ENCODE data around the gene JAZF1.

JAZF1 gene

DNA sequence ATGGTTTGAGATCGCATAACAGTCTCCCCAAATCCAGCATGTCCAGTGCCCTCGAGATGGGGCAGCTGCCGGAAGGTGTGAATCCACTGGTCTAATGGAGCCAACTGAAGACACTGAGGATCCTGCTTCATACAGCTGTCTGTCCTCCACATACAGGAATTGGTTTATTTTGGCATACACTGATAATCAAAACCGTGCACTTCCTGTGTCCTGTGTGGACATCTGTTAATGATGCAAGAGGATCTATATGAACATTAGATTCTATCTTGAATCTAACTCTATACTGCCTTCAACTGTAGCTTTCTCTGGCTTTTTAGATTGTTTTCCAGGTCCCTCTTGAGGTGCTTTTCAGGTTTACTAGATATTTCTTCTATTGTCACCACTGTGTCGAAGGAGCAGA lies 3.0 kb upstream of the JAZF1 start:
- no peak for DNase-seq (ENCODE audit: low read depth)
- no peak overlapping the region for H3K4me3 ChIP-seq (ENCODE audit: low read depth, low read length)
- TF ChIP-seq, protein P1, sequence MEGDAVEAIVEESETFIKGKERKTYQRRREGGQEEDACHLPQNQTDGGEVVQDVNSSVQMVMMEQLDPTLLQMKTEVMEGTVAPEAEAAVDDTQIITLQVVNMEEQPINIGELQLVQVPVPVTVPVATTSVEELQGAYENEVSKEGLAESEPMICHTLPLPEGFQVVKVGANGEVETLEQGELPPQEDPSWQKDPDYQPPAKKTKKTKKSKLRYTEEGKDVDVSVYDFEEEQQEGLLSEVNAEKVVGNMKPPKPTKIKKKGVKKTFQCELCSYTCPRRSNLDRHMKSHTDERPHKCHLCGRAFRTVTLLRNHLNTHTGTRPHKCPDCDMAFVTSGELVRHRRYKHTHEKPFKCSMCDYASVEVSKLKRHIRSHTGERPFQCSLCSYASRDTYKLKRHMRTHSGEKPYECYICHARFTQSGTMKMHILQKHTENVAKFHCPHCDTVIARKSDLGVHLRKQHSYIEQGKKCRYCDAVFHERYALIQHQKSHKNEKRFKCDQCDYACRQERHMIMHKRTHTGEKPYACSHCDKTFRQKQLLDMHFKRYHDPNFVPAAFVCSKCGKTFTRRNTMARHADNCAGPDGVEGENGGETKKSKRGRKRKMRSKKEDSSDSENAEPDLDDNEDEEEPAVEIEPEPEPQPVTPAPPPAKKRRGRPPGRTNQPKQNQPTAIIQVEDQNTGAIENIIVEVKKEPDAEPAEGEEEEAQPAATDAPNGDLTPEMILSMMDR (IDR thresholded peaks at IDR 0.05; ENCODE audit: control insufficient read depth, extremely low read depth, insufficient read depth): no peak

- no peak for DNase-seq (ENCODE audit: low read depth)
- TF ChIP-seq, protein P1 (IDR thresholded peaks at IDR 0.05; ENCODE audit: control insufficient read depth, extremely low read depth, insufficient read depth): no peak
- H3K4me3 ChIP-seq (ENCODE audit: low read depth, low read length): no peak overlapping the region
Observed at GRCh38 chr7:28182071-28182471, 1.5 kb upstream of the JAZF1 start.

DNA sequence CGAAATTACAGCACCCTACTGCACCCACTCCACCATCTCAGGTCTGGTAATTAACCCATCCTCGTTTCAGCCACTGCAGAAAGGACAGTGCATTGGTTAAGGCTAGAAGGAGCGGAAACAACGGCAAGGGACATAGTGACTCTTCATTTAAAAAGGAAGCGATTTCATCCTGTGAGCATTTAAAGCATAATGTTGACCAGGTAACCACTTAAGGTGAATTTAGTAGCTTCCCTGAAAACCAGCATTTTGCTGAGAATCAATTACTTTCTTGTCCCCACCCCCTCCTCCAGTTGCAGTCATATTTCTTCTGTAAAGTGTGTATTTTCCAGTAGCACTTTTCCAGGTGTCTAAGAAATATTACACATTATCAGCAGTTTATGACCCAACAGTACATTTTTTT lies 821 bp upstream of the JAZF1 start:
- H3K4me3 ChIP-seq (ENCODE audit: low read depth, low read length): no peak overlapping the region
- TF ChIP-seq, protein P1 (IDR thresholded peaks at IDR 0.05; ENCODE audit: control insufficient read depth, extremely low read depth, insufficient read depth): no peak

DNA sequence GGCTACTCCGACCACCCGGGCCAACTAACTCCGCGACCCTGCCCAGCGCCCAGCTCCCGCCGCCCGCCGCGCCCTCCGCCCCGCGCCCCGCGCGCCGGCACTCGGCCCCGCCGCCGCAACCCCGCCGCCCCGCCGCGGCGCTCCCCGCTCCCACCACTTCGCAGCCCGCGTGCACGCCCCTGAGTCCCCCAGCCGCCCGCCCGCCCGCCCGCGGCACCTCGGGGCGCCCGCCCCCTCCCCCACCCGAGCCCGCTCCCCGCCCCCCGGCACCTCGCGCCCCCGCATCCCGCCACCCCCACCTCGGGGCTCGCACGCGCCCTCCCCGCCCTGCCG lies 598 bp downstream of the JAZF1 start:
- DNase-seq (ENCODE audit: low read depth): no peak
- TF ChIP-seq, protein P1 (IDR thresholded peaks at IDR 0.05; ENCODE audit: control insufficient read depth, extremely low read depth, insufficient read depth): no peak

More for the DNA sequence above, 821 bp upstream of the JAZF1 start:
- no peak for DNase-seq (ENCODE audit: low read depth)

GRCh38 chr7:28179120-28180030 lies 1.2 kb downstream of the JAZF1 start:
- peak overlapping the region; percentile 23 for H3K4me3 ChIP-seq (ENCODE audit: low read depth, low read length)
- no peak for DNase-seq (ENCODE audit: low read depth)
- TF ChIP-seq, protein P1 (IDR thresholded peaks at IDR 0.05; ENCODE audit: control insufficient read depth, extremely low read depth, insufficient read depth): no peak

More for the DNA sequence above, 598 bp downstream of the JAZF1 start:
- peak overlapping the region; percentile 57 for H3K4me3 ChIP-seq (ENCODE audit: low read depth, low read length)

DNA sequence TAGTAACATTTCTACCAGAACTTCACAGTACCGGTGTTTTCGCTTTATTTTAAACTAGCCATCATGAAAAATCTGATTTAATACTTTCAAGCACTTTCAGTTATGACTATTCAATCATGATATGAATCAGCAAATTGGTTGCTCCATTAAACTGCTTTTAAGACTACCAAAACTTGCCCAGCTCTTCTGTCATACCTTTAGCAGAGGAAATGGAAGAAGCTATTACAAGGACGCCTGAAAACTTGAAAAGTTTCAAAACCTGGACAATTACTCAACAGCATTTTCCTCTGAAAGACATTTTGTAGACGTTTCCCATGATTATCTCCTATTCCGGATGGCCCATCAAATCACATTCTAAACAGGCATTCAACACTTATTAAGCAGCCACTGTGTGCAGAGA lies 2.0 kb downstream of the JAZF1 start:
- H3K4me3 ChIP-seq (ENCODE audit: low read depth, low read length): no peak overlapping the region
- no peak for DNase-seq (ENCODE audit: low read depth)
- TF ChIP-seq, protein P1 (IDR thresholded peaks at IDR 0.05; ENCODE audit: control insufficient read depth, extremely low read depth, insufficient read depth): no peak

DNA sequence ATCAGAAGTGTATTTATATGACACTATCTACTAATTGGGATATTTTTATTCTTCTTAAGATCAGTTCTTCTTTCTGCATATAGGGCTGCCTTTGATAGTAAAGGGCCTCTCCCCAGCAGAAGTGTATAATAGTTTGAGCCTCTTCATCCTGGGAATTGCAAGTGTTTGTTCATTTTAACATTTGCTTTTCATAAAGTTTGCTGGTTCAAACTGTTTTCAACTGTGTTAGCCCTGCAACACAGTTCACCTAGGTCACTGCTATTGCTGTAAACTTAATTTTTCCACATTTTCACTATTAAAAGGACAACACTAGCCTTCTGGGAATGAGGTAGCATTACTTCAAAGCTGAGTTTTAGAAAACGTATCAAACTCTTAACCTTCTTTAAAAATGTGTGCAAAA lies 2.8 kb downstream of the JAZF1 start:
- H3K4me3 ChIP-seq (ENCODE audit: low read depth, low read length): no peak overlapping the region
- no peak for DNase-seq (ENCODE audit: low read depth)
- TF ChIP-seq, protein P1 (IDR thresholded peaks at IDR 0.05; ENCODE audit: control insufficient read depth, extremely low read depth, insufficient read depth): no peak

All from LNCaP clone FGC (cell line).